OCI-LY1 (cell line): ENCODE data around the gene EVA1C.

Source experiments
- CTCF ChIP-seq: fragments of 200-600 bp; sonication (generic), shearing (Covaris generic); IDR thresholded peaks from 2 replicates; pipeline ENCODE4 v1.5.1; 2017; ENCODE audit warnings: mild to moderate bottlenecking, antibody characterized with exemption, low read length, moderate library complexity, mixed read lengths
- EZH2 ChIP-seq: fragments of 200-600 bp; sonication (generic), shearing (Covaris generic); IDR thresholded peaks from 2 replicates; pipeline ENCODE4 v1.8.0; 2017; ENCODE audit warnings: borderline replicate concordance, mixed run types, mild to moderate bottlenecking, antibody characterized with exemption, low read length, moderate library complexity, mixed read lengths

- TF ChIP-seq CTCF (no peak), EZH2 (no peak)
Observed at GRCh38 chr21:32481875-32482408, 69.4 kb downstream of the EVA1C start.
